GM20000 (cell line): ENCODE measurements around the gene TP53BP1.

ENCODE experiments used
- DNase-seq: peaks from one replicate; pipeline ENCODE4 v3.0.0; 2012; ENCODE audit warnings: low spot score
- TF ChIP-seq, protein P1 (sequence below): IDR thresholded peaks from 2 replicates; pipeline ENCODE4 v1.5.1; 2012; ENCODE audit warnings: mild to moderate bottlenecking, control low read depth; ENCODE audit errors: extremely low read depth, missing control alignments

Gene TP53BP1

DNA sequence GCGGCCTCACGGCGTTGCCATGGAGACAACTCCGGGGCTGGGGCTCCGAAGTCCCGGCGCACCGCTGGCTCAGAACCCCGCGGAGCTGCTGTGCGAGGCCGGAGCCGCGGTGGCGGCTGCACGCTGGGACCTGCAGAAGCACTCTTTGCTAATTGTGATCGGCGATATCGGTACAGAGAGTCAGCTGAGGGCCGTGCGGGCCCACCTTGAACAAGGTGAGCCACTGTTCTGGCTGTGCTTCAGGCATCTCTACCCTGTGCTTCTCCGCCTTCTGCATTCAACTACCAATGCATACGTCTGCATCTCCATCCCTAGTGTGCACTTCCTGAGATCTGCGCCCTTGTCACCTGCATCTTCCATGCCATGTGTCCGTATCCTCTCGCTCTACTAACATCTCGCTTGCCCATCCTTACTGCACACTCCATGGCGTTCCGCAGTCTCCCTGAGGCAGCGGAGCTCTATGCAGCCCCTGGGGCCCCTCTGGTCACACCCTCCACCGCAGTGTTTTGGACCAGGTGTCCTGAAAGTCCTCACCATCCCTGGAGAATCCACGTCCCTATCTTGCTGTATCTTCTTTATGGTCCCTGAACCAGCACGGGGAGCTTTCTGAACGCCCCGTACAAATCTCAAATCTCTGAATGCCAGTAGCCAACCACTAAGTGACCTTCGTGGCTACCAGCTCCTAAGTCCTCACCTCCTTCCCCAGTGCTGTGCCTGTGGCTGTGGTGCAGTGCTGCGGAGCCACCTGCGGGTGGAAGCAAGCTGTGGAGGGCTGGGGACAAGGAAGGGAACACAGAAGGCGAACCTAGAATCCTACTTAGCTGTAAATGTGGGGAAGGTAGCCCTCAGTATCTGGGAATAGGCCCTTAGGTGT is 18.3 kb upstream of the TP53BP1 start:
- DNase-seq: peak; percentile 10
- TF ChIP-seq, protein P1, sequence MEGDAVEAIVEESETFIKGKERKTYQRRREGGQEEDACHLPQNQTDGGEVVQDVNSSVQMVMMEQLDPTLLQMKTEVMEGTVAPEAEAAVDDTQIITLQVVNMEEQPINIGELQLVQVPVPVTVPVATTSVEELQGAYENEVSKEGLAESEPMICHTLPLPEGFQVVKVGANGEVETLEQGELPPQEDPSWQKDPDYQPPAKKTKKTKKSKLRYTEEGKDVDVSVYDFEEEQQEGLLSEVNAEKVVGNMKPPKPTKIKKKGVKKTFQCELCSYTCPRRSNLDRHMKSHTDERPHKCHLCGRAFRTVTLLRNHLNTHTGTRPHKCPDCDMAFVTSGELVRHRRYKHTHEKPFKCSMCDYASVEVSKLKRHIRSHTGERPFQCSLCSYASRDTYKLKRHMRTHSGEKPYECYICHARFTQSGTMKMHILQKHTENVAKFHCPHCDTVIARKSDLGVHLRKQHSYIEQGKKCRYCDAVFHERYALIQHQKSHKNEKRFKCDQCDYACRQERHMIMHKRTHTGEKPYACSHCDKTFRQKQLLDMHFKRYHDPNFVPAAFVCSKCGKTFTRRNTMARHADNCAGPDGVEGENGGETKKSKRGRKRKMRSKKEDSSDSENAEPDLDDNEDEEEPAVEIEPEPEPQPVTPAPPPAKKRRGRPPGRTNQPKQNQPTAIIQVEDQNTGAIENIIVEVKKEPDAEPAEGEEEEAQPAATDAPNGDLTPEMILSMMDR: no peak

DNA sequence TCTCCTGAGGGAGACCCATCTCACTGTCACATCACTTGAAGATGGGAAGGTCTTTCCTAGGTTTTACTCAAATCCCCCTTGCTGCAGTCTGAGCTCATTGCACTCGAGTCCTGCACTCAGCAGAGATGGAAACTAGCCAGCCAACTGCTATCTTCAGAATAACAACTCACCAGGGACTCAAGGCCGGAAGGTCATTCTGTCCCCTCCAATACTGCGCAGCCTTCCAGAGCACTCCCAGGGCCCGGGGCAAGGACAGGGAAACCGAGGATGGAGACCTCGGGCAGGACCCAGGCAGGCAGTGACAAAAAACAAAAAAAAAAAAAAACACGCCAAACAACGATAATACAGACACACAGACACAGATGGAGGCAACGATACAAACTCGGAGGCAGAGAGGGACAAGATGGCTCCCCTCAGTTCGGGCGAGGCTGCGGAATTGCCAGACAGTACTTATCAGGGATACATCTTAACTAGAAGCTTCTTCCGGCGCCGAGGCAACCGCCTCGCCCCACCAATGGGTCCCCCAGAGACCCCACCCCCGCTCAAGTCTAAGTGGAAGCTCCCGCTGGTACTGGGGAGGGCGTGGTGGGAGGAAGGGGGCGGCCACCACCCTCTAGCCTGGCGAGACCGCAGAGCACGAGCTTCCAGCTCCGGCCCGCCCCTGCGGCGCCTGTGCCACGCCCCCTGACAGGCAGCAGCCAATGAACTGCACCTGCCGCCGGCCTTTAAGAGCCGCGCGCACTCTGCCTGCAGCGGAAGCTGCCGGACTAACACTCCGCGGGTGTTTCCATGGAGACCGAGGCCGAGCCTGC is 17.4 kb upstream of the TP53BP1 start:
- TF ChIP-seq, protein P1: no peak
- DNase-seq: peak; percentile 97

DNA sequence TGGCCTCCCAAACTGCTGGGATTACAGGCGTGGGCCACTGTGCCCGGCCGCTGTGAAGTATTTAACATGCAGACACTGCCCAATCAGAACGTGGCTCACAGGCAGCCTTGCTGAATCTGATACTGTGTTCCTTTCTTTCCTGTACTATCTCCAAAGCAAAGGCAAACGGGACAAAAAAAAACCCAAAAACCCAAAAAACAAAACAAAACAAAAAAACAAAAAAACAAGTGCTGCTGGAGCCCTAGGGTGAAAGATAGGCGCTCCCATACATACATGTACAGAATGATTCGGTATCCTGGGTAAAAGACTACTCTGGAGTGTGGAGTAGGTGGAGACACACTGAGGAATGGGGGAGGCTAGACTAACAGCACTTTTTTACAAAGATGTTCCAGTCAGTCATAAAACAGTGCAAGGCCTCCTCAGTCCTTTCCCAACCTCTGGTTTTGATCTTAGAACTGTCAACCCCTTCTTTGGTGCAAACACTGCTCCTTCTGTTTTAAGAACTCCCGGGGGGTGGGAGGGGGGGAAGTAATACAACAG is 16.8 kb upstream of the TP53BP1 start:
- no peak for DNase-seq
- TF ChIP-seq, protein P1: no peak

DNA sequence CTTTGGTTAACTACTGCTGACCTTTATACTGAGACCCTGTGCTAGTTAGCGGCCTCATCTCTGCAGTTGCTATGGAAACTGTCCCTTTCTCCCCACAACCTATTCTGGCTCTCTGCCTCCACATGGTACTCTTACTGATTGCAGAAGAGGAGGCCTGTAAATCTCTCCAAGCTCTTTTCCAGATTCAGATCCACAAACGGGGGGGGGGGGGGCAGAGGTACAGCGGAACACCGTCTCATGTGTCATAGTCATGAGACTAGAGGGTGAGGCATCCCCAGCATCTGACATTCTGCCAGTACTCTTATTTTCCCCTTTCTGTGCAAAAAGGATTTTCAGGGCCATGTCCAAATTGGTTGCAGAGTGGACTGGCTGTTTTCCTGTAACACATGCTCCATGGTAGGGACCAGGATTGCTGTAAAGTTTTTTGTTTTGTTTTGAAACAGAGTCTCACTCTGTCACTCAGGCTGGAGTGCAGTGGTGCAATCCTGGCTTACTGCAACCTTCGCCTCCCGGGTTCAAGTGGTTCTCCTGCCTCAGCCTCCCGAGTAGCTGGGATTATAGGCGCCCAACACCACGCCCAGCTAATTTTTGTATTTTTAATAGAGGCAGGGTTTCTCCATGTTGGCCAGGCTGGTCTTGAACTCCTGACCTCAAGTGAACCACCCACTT is 16.2 kb upstream of the TP53BP1 start:
- no peak for DNase-seq
- TF ChIP-seq, protein P1: no peak

DNA sequence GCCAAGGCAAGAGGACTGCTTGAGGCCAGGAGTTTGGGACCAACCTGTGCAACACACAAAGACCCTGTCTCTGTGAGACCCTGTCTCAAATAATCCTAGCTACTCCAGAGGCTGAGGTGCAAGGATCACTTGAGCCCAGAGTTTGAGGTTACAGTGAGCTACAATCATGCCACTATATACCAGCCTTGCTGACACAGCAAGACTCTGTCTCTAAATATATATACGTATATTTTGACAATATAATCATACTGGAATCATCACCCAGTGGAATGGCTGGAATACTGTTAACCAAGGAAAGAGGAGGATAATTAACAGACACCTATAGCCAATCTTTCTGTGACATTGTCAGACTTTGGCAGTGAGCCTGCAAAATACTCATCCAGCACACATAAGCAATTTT is 15.5 kb upstream of the TP53BP1 start:
- DNase-seq: no peak
- TF ChIP-seq, protein P1: no peak

DNA sequence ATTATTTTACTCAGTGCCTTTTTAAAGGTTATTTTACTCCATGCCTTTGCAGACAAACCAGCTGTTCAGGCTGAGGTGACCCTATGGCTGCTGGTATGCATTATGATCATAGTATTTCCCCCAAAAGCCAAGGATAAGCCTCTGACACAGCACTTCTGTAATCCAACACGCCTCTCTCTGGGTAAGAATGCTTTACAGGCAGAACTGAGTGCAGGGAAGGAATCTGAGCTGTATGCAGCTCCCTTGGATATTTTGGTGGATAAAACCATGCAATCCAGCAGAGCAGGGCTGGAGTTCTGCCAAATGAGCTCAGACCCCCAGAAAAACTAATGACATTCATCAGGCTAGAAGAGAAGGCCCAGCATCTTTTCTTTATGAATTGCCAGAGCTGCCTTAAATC is 12.8 kb upstream of the TP53BP1 start:
- DNase-seq: no peak
- TF ChIP-seq, protein P1: no peak

- DNase-seq: no peak
- TF ChIP-seq, protein P1: no peak
Observed at GRCh38 chr15:43499635-43500034, 6.7 kb upstream of the TP53BP1 start.
